HepG2 (cell line): ENCODE results near the gene B9D2. TPM values are rescaled to one million over a fixed set of nuclear protein-coding genes. Genes with fewer than 3 reads are reported as not detected.

Source experiments
- BRCA1 ChIP-seq: sonication (generic); formaldehyde crosslinking; IDR thresholded peaks from 2 replicates; pipeline ENCODE4 v1.4.0; 2020; ENCODE audit warnings: missing genetic modification reagents
- FOXC1 ChIP-seq: sonication (generic); formaldehyde crosslinking; IDR thresholded peaks from 2 replicates; pipeline ENCODE4 v1.8.0; 2022; ENCODE audit warnings: mild to moderate bottlenecking, missing genetic modification reagents, borderline replicate concordance
- TEAD2 ChIP-seq: sonication (generic); formaldehyde crosslinking; IDR thresholded peaks from 2 replicates; pipeline ENCODE4 v1.9.0; 2021; ENCODE audit warnings: missing genetic modification reagents
- YEATS2 ChIP-seq: sonication (generic); formaldehyde crosslinking; IDR thresholded peaks from 2 replicates; pipeline ENCODE4 v1.4.0; 2020; ENCODE audit warnings: missing genetic modification reagents, borderline replicate concordance
- ZC3H4 ChIP-seq: sonication (generic); formaldehyde crosslinking; IDR thresholded peaks from 2 replicates; pipeline ENCODE4 v1.4.0; 2020; ENCODE audit warnings: missing genetic modification reagents, borderline replicate concordance
- ZMYM3 ChIP-seq: sonication (generic); formaldehyde crosslinking; IDR thresholded peaks from 2 replicates; pipeline ENCODE4 v1.5.1; 2020; ENCODE audit warnings: mild to moderate bottlenecking, missing genetic modification reagents
- ZNF367 ChIP-seq: sonication (generic); formaldehyde crosslinking; IDR thresholded peaks from 2 replicates; pipeline ENCODE4 v1.4.0; 2020; ENCODE audit warnings: missing genetic modification reagents, borderline replicate concordance
- ZNF564 ChIP-seq: sonication (generic); formaldehyde crosslinking; IDR thresholded peaks from 2 replicates; pipeline ENCODE4 v1.8.1; 2023; ENCODE audit warnings: mild to moderate bottlenecking, missing genetic modification reagents
- ZNF772 ChIP-seq: sonication (generic); formaldehyde crosslinking; IDR thresholded peaks from 2 replicates; pipeline ENCODE4 v1.5.0; 2020; ENCODE audit warnings: mild to moderate bottlenecking, missing genetic modification reagents
- ZNF790 ChIP-seq: sonication (generic); formaldehyde crosslinking; IDR thresholded peaks from 2 replicates; pipeline ENCODE4 v1.8.0; 2022; ENCODE audit warnings: missing genetic modification reagents, mild to moderate bottlenecking, borderline replicate concordance
- polyA plus RNA-seq, 8 experiments: library from polyadenylated mRNA; depleted of rRNA in 3 of 8; stranded (reverse) in 7 of 8; unstranded in 1 of 8; fragments of >200 nt; fragmentation: Illumina TruSeq in 4 of 8; extraction: Trizol in 4 of 8; gene quantifications; 2 replicates each; pipeline versions ENCODE4 v1.2.1 to v1.2.3, GENCODE V29; 2011 to 2016; ENCODE audit warnings: low read depth in 4 of 8, missing spikeins in 1 of 8, mixed read lengths in 1 of 8; ENCODE audit not compliant: insufficient read depth in 1 of 8
- total RNA-seq, 5 experiments: library from RNA; depleted of rRNA; stranded (reverse); fragments of >200 nt; fragmentation: Illumina TruSeq; extraction: Trizol; gene quantifications; 2 replicates each; pipeline ENCODE4 v1.2.3, GENCODE V29; 2016; ENCODE audit warnings: low read depth in 1 of 5
- TF ChIP-seq, protein P1 (sequence below): IDR thresholded peaks from 2 replicates; pipeline ENCODE4 v1.6.1; 2016; ENCODE audit warnings: control low read depth
- TF ChIP-seq, protein P2 (sequence below): IDR thresholded peaks from 2 replicates; pipeline ENCODE4 v1.4.0; 2020; ENCODE audit warnings: mild to moderate bottlenecking, missing genetic modification reagents
- TF ChIP-seq, protein P3 (sequence below): sonication (generic); formaldehyde crosslinking; IDR thresholded peaks from 2 replicates; pipeline ENCODE4 v1.5.0; 2020; ENCODE audit warnings: mild to moderate bottlenecking, missing genetic modification reagents
- TF ChIP-seq, protein P4 (sequence below): sonication (generic); formaldehyde crosslinking; IDR thresholded peaks from 2 replicates; pipeline ENCODE4 v1.8.0; 2022; ENCODE audit warnings: low read depth, missing genetic modification reagents
- TF ChIP-seq, protein P5 (sequence below): sonication (generic); formaldehyde crosslinking; IDR thresholded peaks from 2 replicates; pipeline ENCODE4 v1.4.0; 2020; ENCODE audit warnings: missing genetic modification reagents
- TF ChIP-seq, protein P6 (sequence below): sonication (generic); formaldehyde crosslinking; IDR thresholded peaks from 2 replicates; pipeline ENCODE4 v1.4.0; 2020; ENCODE audit warnings: mild to moderate bottlenecking, missing genetic modification reagents, borderline replicate concordance

Gene B9D2
- total and polyA plus RNA-seq, 2 of the 13 experiments (the other 11 are each of a cell fraction or from before 2014, with no cell fraction given): 3.1 to 4.4 TPM

DNA sequence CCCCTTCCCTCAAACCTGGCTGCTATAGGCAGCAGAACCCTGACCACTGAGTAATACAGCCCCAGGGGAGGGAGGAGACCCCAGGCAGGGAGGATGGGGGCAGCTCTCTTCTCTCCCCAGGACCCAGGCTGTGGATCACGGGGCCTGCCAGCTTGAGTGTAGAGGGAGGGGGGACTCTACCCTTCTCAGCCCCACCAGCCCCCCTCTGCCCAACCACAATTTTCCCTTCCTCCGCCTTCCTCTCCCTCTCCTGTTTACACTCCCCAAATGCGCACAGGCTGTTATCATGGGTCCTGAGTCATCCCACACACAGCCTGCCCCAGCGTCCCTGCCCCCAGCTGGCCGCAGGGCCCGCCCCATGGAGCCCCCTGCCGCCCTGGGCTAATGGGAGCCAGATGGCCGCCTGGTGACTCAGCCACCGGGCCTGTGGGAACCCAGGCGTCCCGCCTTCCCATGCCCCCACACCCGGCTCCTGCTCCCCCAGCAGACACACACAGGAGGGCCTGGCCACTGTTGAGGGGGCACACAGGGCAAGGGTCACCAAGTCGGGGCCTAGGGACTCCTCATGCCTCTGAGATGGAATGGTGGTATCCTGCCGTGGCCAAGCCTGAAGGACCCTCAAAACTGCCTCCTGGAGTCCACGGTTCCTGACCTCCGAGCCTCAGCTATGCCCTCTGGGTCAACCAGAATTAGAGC, 40.4 kb downstream of the B9D2 start (continued):
- TF ChIP-seq, protein P1, sequence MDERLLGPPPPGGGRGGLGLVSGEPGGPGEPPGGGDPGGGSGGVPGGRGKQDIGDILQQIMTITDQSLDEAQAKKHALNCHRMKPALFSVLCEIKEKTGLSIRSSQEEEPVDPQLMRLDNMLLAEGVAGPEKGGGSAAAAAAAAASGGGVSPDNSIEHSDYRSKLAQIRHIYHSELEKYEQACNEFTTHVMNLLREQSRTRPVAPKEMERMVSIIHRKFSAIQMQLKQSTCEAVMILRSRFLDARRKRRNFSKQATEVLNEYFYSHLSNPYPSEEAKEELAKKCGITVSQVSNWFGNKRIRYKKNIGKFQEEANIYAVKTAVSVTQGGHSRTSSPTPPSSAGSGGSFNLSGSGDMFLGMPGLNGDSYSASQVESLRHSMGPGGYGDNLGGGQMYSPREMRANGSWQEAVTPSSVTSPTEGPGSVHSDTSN (CRISPR knock-in tag): no peak
- TF ChIP-seq ZMYM3 (CRISPR knock-in tag): no peak
- TF ChIP-seq, protein P2, sequence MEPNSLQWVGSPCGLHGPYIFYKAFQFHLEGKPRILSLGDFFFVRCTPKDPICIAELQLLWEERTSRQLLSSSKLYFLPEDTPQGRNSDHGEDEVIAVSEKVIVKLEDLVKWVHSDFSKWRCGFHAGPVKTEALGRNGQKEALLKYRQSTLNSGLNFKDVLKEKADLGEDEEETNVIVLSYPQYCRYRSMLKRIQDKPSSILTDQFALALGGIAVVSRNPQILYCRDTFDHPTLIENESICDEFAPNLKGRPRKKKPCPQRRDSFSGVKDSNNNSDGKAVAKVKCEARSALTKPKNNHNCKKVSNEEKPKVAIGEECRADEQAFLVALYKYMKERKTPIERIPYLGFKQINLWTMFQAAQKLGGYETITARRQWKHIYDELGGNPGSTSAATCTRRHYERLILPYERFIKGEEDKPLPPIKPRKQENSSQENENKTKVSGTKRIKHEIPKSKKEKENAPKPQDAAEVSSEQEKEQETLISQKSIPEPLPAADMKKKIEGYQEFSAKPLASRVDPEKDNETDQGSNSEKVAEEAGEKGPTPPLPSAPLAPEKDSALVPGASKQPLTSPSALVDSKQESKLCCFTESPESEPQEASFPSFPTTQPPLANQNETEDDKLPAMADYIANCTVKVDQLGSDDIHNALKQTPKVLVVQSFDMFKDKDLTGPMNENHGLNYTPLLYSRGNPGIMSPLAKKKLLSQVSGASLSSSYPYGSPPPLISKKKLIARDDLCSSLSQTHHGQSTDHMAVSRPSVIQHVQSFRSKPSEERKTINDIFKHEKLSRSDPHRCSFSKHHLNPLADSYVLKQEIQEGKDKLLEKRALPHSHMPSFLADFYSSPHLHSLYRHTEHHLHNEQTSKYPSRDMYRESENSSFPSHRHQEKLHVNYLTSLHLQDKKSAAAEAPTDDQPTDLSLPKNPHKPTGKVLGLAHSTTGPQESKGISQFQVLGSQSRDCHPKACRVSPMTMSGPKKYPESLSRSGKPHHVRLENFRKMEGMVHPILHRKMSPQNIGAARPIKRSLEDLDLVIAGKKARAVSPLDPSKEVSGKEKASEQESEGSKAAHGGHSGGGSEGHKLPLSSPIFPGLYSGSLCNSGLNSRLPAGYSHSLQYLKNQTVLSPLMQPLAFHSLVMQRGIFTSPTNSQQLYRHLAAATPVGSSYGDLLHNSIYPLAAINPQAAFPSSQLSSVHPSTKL: peak; percentile 58
- no peak for TF ChIP-seq TEAD2 (CRISPR knock-in tag)
- TF ChIP-seq ZNF772 (CRISPR knock-in tag): no peak
- no peak for TF ChIP-seq BRCA1
- TF ChIP-seq, protein P3, sequence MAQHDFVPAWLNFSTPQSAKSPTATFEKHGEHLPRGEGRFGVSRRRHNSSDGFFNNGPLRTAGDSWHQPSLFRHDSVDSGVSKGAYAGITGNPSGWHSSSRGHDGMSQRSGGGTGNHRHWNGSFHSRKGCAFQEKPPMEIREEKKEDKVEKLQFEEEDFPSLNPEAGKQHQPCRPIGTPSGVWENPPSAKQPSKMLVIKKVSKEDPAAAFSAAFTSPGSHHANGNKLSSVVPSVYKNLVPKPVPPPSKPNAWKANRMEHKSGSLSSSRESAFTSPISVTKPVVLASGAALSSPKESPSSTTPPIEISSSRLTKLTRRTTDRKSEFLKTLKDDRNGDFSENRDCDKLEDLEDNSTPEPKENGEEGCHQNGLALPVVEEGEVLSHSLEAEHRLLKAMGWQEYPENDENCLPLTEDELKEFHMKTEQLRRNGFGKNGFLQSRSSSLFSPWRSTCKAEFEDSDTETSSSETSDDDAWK: no peak
- no peak for TF ChIP-seq ZNF790 (CRISPR knock-in tag)
- no peak for TF ChIP-seq ZC3H4 (CRISPR knock-in tag)
- TF ChIP-seq, protein P4, sequence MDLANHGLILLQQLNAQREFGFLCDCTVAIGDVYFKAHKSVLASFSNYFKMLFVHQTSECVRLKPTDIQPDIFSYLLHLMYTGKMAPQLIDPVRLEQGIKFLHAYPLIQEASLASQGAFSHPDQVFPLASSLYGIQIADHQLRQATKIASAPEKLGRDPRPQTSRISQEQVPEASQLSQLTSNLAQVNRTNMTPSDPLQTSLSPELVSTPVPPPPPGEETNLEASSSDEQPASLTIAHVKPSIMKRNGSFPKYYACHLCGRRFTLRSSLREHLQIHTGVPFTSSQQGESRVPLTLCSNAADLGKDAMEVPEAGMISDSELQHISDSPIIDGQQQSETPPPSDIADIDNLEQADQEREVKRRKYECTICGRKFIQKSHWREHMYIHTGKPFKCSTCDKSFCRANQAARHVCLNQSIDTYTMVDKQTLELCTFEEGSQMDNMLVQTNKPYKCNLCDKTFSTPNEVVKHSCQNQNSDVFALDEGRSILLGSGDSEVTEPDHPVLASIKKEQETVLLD (CRISPR knock-in tag): peak; percentile 36; the same call in 1 of the 2 replicates
- no peak for TF ChIP-seq ZNF367 (CRISPR knock-in tag)
- no peak for TF ChIP-seq YEATS2
- TF ChIP-seq, protein P5, sequence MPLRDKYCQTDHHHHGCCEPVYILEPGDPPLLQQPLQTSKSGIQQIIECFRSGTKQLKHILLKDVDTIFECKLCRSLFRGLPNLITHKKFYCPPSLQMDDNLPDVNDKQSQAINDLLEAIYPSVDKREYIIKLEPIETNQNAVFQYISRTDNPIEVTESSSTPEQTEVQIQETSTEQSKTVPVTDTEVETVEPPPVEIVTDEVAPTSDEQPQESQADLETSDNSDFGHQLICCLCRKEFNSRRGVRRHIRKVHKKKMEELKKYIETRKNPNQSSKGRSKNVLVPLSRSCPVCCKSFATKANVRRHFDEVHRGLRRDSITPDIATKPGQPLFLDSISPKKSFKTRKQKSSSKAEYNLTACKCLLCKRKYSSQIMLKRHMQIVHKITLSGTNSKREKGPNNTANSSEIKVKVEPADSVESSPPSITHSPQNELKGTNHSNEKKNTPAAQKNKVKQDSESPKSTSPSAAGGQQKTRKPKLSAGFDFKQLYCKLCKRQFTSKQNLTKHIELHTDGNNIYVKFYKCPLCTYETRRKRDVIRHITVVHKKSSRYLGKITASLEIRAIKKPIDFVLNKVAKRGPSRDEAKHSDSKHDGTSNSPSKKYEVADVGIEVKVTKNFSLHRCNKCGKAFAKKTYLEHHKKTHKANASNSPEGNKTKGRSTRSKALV (CRISPR knock-in tag): no peak
- TF ChIP-seq ZNF564 (CRISPR knock-in tag): 0 out of 2 replicates have a peak, but pooled peaks have one; percentile 48
- TF ChIP-seq FOXC1 (CRISPR knock-in tag): no peak; the same call in 1 of the 2 replicates
- TF ChIP-seq, protein P6, sequence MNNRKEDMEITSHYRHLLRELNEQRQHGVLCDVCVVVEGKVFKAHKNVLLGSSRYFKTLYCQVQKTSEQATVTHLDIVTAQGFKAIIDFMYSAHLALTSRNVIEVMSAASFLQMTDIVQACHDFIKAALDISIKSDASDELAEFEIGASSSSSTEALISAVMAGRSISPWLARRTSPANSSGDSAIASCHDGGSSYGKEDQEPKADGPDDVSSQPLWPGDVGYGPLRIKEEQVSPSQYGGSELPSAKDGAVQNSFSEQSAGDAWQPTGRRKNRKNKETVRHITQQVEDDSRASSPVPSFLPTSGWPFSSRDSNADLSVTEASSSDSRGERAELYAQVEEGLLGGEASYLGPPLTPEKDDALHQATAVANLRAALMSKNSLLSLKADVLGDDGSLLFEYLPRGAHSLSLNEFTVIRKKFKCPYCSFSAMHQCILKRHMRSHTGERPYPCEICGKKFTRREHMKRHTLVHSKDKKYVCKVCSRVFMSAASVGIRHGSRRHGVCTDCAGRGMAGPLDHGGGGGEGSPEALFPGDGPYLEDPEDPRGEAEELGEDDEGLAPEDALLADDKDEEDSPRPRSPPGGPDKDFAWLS (CRISPR knock-in tag): peak; percentile 90; the same call in 1 of the 2 replicates
